Dedifferentiated amniotic fluid mesenchymal stem cell (primary cell): ENCODE results near the gene DYRK2.

Experiments used
- DNase-seq: peaks from one replicate; pipeline ENCODE4 v3.0.0-alpha.2; 2016; ENCODE audit errors: extremely low spot score

Gene DYRK2

DNA sequence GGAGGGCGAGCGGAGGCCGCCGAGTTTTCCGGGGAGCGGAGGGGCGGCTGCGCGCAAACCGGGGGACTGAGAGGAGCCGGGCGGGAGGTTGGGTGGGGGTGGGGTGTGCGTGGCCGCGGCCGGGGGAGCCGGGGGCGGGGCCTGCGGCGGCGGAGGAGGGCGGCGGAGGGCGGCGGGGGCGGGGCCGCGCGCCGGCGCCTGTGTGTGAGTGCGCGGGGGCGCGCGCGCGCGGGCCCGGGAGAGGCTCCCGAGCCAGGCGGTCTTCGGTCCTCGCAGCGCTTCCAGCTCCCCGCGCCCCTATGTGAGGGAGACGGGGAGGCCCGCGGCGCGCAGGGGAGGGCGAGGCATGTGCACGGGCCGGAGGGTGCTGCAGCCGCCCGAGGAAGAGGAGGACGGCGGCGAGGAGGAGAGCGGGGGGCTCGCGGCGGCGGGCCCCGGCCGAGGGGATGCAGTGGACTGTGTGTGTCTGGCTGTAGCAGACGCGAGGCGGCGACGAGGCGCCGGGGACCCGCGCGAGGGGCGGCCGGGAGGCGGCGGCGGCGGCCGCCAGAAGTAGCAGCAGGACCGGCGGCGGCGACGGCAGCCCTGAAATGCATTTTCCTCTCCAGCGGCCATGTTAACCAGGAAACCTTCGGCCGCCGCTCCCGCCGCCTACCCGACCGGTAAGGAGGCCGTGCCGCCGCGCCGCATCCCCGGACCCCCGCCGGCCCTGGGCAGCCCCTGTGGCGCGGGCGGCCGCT, at the start of gene DYRK2:
DYRK2 (plus strand) TSS at position 225 of the 740 bp plus-strand sequence; CDS start at position 614, 389 bp downstream.
- peak; percentile 54 for DNase-seq

DNA sequence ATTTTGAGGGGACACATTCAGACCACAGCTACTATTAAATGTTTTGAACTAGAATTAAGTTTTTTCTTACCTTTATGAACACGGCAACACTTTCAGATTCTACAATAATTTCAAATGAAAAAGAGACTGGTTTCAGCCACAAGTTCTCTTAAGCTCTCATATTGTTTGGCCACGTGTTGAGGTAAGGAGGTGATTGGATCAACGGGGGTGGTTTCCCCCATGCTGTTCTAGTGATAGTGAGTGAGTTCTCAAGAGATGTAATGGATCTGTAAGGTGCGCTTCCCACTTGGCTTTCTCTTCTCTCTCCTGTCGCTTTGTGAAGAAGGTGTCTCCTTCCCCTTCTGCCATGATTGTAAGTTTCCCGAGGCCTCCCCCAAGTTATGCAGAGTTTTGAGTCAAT, 48.9 kb upstream of the DYRK2 start:
- no peak for DNase-seq

DNA sequence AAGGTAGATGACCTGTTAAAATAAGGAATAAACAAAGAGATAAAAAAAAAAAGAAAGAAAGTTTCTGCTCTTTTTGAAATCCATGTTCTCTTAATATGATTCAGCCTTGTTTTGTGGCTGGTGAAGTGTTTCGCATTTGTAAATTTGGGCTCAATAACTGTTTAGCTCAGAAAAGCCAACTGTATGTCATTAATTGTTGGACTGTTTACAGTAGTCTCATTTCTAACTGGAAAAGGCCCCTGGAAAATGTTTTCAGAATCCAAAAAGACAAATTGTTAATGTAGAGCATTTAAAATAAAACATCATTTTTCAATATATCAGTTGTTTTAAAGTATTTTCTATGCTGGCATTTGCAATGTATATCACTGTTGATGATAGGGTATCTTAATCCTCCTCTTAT, 47.4 kb upstream of the DYRK2 start:
- no peak for DNase-seq

DNA sequence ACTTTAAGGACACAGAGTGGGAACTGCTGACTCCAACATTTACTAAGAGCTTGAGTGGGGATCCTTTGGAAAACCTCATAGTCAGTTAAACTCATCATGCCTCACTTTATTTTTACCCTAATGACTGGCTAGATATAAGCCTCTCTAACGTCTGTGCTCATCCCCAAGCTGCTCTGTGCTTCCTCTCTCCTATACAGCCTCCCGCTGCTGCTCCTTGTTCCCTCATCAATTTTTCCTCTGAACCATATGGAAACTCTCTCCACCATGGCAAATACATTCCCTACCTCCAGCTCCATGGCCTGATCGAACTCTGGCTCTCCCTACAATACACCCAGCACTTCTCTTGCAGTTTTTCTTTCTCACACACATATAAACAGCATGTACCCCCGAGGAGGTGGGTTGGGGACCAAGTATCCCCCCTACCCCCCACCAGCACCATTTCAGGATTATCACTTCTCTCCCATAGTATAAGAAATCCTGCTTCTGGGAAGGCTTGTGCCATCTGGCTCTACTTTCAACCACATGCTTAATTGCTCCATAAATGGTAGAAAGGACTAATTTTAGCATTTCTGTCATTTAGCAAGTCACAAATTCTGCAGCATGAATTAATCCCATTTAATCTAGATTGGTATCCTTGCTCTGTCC, 39.2 kb upstream of the DYRK2 start:
- DNase-seq: no peak

DNA sequence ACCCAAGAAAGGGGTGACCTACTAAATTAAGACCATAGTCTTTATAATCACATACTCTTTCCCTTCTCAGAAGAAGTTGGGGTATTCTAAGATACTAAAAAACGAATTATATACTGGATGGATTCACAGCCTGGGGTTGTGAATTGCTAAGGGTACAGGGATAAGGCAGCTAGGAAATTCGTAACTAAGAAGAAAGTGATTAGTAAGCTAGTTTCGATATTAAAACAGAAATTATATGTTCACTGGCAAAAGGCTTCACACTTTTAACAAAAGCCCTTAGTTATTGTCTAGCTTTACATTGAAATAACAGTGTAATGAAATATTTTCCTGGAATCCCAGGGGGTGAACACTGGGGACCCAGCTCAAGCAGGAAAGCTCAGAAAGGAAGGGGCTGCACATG, 35.5 kb upstream of the DYRK2 start:
- no peak for DNase-seq

DNA sequence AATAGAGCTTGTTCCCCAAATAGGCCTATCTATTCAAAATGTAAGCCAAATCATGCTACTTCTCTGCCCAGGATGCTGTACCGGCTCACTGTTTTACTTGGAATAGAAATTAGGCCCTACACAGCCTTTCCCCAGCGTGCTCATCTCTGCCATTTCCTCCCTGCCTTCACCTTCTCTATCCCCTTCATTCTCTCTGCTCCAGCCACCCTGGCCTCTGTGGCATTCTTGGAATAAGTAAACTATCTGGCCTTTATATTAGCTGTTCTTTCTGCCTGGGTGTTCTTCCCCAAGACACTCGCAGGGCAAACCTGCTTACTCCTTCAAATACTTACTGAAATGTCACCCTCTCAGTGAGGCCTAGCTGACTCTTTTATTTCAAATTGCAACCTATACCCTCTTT, 30.9 kb upstream of the DYRK2 start:
- no peak for DNase-seq

DNA sequence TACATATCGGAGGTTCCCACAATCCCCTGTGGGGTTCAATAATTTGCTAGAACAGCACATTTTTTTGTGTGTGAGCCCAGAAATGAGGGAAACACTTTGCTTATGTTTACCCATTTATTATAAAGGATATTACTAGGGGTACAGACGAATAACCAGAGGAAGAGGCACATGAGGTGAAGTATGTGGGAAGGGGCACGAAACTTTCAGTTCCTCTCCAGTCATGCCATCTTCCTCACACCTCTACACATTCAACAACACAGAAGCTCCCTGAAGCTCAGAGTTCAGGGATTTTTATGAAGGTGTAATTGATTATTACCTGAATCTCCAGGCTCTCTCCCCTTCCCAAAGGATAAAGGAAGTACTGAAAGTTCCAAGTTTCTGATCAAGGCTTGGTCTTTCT, 30.2 kb upstream of the DYRK2 start:
- no peak for DNase-seq

DNA sequence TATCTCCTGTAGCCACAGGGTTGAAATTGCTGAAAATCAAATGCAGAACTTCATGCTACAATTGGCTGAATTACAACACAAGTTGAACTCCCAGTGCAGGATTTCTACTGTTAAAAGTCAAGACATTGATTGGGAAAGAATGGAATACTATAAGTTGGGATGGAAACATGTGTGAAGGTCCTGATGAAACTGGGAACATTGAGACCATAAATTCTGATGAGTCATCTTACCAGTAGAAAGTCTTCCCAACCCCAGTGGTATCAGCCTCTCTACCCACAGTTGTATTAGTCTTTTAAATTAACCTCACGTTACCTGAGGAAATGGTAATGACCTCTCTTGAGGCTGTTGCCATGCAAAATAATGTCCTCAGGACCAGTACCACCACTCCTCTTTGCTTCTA, 27.4 kb upstream of the DYRK2 start:
- no peak for DNase-seq

DNA sequence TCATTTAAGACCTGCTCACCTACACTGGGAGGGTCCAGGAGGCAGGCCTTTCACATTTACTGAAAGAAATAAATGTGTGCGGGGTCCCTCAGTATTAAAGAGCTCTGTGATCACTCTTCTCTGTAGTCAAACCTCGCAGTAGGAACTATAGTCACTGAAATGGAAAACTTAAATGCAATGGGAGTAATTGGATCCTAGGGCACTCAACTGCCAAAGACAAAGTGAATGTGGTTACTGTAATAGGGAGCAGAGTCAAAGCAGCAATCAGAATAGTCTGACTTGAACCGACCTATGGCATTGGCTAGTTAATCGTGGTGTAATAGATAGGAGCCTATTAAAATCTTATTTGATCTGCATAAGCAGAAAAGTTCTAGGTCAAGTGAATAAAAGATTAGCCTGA, 26.6 kb upstream of the DYRK2 start:
- no peak for DNase-seq

DNA sequence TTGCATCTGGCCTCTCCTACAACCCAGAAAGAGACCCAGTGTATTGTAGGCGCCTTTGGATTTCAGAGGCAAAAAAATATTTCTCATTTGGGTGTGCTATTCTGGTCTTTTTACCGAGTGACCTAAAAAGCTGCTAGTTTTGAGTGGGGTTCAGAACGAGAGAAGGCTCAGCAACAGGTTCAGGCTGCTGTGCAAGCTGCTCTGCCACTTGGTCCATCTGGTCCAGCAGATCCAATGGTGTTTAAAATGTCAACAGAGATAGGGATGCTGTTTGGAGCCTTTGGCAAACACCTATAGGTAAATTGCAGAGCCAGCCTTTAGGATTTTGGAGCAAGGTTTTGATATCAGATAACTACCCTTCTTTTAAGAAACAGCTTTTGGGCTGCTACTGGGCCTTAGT, 25.3 kb upstream of the DYRK2 start:
- DNase-seq: no peak

DNA sequence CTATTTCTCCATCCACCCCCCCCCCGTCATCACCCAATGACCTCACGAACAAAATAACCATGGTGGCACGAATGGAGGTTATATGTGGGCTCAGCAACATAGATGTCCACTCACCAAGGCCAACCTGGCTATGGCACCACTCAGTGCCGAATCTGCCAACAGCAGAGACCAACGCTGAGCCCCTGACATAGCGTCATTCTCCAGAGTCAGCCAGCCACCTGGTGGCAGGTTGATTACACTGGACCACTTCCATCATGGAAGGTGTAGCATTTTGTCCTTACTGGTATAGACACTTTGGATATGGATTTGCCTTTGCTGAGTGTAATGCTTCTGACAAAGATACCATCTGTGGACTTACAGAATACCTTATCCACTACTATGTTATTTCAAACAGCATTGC, 24.2 kb upstream of the DYRK2 start:
- DNase-seq: no peak

DNA sequence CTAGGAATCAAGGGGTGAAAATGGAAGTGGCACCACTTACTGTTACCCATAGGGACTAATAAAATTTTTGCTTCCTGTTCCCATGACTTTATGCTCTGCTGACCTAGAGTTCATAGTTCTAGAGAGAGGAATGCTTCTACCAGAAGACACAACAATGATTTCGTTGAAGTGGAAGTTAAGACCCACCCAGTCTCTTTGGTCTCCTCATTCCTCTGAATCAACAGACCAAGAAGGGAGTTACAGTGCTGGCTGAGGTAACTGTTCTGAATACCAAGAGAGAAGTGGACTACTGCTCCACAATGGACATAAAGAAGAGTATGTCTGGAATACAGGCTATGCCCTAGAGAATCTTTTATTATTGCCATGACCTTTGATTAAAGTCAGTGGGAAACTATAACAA, 23.5 kb upstream of the DYRK2 start:
- no peak for DNase-seq

DNA sequence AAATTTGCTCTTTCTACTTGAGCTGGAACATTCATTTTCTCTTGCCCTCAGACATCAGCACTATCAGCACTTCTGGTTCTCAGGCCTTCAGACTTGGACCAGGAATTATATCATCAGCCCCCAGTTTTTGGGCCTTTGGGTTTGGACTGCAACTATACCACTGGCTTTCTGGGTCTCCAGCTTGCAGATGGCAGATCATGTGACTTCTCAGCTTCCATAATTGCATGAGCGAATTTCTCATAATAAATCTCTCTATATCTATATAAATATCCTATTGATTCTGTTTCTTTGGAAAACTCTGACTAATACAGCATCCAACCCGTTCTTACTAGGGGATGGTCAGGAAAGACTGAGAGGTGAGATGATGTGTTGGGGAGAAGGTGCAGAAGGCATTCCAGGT, 22.4 kb upstream of the DYRK2 start:
- DNase-seq: no peak

DNA sequence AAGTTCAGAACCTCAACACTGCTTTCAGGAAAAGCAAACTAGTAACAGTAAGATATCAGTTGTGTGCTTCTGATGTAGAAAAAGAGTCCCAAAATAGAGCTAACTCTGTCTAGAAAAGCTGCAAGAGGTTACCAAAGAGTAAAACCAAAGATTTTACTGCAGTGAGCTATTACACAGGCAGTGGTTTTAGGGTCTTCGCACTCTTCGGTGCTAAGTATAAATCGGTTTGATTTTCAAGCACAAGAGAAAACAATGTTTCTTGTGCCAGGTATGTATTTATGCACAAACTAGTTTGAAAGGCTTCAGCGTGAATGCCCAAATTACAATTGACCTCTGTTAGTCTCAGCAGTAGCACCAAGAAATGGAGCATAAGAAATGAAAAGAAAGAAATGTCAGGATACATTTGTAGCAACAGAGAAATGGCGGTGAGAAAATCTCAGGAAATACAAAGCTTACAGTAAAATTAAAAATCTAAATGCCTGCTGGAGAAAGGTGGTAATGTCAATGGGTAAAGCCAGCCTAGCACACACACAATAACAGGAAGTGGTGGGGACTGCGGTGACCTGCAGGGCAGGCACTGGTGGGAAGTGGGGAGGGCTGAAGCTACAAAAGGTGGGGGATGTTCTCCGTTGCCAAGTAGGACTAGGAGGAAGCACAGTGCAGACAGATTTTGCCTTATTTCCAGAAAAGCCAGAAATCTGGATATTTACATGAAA, 18.0 kb upstream of the DYRK2 start:
- DNase-seq: no peak

DNA sequence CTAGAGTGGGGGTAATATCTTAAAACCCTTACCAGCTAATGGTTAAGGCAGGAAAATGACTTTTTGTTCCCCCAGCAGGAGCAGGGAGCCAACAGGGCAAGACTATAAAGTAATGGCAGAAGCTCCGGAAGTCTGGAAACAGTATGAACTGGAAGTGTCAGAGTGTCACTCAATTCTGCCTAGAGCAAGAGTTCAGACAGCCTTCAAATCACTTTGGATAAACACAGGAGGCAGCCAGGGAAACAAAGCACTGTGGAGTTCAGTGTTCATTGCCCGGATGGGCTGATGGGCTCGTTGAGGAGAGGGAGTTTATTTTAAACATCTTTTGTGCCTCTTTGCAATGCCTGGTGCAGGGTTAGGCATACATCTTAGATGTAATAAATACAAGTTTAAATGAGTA, 16.5 kb upstream of the DYRK2 start:
- no peak for DNase-seq

DNA sequence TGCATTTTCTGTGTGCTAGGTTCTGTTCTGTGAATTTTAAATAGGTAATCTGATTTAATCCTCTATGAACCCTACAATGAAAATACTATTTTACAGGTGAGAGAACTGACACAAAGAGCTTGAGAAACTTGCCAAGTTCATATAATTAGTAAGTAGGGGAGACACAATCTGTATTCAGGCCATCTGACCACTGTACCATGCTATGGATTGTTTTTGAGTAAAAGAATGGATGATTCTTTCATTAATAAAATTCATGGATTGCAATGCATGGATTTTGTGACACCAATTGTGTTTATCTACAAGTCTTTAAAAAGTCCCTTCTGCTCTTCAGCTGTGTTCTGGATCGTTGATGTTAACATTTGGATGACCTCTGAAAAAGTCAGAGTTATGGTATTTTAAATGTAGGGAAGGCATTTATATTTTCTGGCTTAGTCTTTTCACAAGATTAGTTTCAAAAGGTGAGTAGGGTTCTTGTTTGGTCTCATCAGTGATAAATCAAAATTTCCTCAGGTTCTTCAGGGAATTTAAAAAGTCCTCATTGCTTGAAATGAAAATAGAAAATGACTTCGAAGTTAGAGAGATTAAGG, 15.4 kb upstream of the DYRK2 start:
- DNase-seq: no peak

DNA sequence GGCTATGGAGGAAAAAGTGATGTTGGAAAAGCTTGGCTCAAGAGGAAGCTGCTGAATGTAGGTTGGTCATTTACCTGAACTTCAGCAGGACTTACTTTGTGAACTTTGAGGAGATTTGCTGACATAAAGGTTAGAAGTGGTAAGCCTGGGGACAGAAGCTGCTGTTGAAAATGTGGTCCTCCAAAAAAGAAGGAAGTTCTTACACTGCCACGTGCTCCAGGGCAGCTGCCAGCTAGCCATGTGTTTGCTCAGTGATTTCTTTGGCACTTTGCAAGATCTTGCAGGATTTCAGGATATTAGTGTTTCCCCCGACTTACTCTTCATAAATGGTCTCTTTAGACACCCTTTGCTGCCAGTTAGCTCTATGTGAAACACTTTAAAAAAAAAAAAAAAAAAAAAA, 14.8 kb upstream of the DYRK2 start:
- DNase-seq: no peak

DNA sequence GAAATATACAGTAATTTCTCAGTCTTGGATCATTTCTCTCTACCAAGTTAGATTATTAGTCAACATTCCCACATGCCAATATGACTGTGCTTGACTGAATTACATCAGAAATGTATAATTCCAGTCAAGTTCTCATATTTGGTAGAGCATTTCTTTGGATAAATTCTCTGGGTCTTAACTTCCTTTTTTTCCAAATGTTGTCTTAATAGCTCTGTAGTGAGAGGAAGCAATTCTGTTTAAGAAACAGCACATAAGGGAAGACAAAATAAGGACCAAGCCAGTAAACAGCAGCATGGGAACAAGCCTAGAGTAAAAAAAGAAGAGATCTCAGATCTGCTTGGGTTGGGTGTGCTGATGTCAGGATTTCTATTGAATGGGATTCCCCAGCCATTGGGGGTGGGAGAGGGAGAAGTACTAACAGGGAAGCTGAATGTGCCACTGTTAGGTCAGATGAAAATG, 14.2 kb upstream of the DYRK2 start:
- DNase-seq: no peak

DNA sequence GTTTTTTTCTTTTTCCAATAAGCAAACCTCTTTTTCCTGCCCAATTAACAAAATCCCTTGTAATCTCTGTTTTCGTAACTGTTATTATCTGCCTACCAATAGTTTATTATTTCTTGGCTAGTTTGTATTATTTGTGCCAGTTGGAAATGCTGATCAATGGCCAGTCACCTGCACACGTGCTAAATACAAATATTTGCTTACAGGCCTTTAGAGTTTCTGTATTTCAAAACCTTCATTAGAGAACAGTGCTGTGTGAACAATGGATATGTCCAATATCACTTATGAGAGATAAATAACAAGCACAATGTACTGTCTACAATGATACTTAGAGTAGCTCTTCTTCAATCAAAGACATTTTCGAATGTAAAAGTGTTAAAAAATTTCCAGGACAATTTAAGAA, 10.8 kb upstream of the DYRK2 start:
- DNase-seq: no peak

DNA sequence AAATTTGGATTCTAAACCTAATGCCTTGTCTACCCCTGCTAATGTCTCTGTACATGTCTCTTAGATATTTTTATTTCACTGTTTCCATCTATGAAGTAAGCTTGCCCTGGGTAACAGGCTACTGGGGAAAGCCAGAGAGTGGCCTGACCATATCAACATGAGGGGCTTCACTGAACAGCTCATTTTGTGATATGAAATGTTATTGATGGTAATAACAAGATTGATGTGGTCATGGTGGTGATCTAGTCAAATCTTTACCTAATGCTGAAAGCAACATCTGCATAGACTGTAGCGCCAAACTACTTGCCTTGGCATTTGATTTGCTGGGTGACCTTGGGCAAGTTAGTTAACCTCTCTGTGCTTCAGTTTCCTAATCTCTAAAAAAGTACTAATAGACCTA, 9.9 kb upstream of the DYRK2 start:
- no peak for DNase-seq

DNA sequence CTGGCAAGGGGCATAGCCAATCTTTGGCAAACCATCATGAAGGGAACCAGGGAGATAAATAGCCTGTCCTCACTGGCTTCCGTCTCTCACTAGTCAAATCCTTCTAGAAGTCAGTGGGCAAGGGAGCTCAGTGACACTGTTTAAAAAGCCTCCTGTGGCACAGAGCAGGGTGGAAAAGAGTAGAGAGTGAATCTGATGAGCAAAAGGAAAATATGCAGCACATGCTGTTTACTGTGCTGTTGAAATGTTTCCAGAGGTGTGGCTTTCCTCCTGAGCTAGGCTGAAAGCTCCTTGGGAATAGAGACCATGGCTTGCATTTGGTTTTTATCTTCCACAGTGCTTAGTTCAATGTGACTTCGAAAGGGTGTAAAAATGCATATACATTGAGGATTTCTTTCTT, 7.7 kb upstream of the DYRK2 start:
- no peak for DNase-seq

DNA sequence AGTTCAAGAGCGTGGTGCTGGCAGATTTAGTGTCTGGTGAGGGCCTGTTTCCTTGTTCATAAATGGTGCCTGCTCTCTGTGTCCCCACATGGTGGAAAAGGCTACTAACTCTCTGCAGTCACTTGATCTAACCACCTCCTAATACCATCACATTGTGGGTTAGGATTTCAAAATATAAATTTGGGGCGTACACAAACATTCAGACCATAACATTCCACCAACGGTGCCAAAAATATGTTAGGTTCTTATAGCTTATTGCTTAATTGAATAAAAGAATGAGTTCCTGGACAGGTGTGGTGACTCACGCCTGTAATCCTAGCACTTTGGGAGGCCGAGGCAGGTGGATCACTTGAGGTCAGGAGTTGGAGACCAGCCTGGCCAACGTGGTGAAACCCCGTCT, 3.4 kb upstream of the DYRK2 start:
- DNase-seq: no peak

DNA sequence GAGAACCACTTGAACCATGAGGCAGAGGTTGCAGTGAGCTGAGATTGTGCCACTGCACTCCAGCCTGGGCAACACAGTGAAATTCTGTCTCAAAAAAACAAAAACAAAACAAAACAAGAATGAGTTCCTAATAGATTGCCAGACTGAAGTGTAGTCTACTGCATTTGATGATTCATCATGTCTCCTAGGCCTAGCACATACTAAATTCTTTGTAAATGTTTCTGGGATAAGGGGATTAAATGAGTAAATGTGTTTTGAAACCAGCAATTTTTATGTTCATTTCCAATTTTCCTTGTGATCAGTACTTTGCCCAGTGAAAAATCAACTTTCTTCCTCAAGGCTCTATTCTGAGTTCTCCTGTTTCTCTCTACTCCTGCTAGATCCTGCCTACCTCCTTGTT, 2.9 kb upstream of the DYRK2 start:
- peak; percentile 78 for DNase-seq
